Stimulated activated CD8-positive, alpha-beta memory T cell treated with anti-CD3 and anti-CD28 coated beads, Interleukin-4, amount 100 ng/mL, for 24 hours (primary cell): ENCODE measurements around the gene KLHL29.

Experiments
- DNase-seq: peaks from one replicate; pipeline ENCODE4 v3.0.0-alpha.2; 2020; ENCODE audit warnings: low read depth

The KLHL29 gene

DNA sequence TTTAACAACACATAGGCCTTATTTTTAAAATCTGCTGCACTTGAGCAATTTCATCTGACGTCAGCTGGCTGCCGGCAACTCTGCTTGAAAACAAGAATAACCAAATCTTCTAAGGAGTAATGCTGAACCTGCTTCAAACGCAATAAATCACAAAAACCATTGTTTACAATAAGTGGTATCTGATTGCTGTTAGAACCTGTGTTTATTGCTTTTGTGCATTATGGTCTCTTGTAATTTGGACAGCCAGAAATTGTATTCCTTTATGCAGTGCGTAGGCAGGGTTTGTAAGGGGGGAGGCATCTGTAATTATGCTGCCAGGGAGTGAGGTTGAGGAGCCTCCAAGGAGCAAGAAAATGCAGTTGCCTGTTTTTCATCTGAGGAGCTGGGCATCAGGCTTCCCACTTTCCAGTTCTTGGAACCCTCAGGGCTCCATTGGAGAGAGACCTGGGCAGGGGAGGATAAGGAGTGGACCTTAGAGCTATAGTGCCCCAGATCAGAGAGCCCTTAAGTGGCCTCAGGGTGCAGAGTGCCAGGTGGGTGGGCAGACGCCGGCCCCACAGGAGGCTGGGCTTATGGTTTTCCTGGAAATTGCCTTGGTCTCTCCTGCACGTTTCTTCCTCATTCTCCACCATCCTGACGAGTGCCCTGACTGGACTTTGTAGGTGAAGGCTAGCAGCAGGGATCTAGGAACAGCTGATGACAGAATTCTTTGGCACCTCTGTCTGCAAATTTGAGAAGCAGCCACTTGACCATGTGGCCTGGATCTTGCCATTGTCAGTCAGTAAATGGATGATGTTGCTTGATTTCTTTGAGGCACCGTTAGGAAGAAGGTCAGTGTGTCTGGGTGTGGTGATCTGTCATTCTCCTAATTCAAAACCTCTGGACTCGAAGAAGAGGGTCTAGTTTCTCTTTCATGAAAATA lies 129.2 kb downstream of the KLHL29 start:
- DNase-seq: no peak

DNA sequence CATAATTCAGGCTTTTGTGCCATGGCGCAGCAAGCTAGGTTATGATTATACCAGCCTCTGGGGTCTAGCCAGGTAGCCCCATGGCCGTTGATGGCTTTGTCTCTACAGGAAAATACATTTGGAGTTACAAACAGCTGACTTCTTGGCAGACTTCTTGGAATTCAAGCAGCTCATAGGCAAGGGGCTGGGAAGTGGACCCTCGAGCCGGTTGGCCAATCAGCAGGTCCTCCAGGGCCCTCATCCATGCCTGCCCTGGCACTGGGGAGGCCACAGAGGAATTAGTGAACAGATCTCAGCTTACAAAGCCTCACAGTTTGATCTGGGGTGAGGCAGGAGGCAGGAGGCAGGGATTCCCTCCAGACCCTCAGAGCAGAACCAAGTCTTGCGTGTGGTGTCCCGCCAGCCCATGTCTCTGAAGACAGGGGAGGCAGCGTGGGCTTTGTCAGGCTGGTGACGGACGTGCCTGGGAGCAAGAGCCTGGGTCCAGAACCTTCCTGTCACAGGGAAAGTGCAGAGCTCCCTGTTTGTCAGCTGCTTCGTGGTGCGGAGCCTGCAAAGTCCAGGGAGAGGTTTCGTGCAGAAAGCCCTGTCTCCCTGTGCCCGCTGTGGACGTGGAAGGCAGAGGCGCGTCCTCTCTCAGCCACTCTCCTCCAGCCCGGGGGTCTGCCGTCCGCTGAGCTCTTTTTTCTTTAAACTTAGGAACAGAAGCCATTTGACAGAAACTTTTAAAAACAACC lies 131.7 kb downstream of the KLHL29 start:
- DNase-seq: no peak

DNA sequence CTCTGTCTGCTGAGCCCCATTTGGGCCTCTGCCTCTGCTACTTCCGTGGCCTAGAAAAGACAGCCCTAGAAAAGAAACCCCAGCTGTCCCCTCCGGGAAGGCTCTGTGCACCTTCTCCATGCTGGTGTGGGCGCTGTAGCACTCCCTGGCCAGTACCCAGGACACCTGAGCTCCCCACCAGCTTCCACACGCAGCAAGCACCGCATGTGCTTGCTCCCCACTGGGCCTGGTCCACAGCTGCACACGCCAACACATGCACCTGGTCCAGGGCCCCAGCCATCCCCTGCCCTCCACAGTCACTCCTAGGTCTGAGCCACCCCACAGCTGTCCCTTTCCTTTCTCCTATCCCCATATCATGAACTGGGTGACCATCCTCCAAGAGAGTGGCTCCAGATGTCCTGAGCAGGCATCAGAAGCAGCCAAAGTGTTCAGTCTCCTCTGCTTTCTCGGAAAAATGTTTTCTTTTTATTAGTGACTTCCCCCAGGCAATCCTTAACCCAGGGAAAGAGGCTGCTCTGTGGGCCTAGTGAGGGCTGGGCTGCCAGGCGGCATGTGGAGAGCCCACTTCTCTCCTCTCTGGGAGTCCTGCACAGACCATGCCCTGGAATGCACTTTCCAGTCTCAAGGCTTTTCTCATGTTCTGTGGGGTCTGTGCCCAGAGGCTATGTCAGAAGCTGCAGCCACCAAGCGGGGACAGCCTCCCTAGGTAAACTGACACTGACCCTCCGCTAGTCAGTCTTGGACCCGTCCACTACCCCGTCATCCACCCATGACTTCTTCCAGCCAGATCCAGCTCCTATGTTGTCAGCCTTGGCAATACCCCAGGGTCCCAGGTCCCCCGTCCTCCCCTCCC lies 133.7 kb downstream of the KLHL29 start:
- no peak for DNase-seq

DNA sequence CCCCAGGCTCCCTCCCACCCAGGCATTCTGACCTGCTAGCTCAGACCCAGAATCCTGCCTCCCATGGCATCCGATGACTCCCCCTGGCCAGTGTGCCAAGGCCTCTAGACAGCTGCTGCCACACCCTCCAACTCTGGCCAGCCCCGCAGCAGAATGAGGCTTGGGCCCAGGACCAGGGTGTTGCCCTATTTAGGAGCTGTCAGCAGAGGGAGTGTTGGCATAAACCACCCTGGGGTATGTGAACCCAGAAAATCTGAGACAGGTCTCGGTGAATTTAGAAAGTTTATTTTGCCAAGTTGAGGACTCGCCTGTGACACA lies 134.3 kb downstream of the KLHL29 start:
- DNase-seq: no peak

DNA sequence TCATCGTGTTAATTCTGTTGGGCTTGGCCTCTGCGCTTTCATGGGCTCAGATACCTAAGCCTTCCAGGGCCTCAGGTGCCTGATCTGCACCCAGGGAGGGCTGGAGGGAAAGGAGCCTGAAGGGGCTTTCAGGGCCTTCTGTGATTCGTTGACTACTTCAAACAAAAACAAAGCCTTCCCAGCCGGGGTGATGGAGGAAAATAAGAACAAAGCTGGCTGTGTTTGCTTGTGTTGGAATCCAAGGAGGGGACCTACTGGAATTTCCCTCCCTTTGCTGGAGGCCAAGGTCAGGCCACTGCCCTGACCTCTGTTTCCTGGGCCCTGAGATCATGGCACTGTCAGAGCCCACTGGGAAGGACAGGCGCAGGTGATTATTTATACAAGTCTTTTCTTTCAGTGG lies 135.3 kb downstream of the KLHL29 start:
- DNase-seq: no peak

DNA sequence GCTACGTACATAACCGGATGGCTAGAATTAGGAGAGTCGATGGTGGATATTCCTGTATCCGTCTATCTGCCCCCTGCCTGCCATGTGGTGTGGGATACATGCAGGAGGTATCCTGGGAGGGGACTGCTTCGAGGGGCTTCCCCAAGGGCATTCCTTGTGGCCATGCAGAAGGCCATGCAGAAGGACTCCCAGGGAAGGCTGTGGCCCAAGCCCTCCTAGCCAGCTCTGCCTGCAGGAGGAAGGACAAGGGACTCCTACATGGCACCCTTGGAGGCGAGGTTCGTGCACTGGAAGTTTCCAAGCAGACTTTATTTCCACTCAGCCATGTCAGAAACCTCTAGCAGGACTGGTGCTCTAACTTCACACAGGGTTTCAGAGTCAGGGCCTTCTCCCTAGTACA lies 136.1 kb downstream of the KLHL29 start:
- no peak for DNase-seq

DNA sequence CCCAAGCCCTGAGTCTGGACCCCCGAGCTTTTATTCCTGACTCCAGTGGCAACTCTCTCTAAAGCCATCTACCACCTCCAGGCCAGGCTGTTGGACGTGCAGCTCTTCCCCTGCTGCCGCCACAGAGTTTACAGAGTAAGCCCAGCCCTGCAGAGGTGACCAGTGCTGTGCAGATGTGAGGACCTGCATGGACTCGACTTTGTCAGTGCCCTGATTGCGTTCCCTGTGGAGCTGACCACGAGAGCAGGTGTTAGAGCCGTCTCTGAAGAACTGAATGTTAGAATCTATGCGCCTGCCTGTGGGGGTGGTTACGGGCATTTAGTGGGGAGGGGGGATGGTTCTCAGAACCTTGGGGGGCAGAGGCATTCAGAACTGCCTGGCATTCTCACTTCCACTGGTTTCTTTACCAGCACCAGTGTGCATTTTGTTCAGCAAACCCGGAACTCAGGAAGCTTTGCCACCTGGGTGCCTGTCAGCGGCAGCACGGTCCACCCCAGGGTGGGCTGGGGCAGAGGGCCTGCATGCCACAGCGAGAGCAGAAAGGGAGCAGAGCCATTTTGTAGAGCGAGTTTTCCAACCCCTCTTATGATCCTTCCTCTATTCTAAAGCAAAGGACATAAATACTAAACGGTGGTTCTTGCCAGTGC lies 137.9 kb downstream of the KLHL29 start:
- DNase-seq: no peak

DNA sequence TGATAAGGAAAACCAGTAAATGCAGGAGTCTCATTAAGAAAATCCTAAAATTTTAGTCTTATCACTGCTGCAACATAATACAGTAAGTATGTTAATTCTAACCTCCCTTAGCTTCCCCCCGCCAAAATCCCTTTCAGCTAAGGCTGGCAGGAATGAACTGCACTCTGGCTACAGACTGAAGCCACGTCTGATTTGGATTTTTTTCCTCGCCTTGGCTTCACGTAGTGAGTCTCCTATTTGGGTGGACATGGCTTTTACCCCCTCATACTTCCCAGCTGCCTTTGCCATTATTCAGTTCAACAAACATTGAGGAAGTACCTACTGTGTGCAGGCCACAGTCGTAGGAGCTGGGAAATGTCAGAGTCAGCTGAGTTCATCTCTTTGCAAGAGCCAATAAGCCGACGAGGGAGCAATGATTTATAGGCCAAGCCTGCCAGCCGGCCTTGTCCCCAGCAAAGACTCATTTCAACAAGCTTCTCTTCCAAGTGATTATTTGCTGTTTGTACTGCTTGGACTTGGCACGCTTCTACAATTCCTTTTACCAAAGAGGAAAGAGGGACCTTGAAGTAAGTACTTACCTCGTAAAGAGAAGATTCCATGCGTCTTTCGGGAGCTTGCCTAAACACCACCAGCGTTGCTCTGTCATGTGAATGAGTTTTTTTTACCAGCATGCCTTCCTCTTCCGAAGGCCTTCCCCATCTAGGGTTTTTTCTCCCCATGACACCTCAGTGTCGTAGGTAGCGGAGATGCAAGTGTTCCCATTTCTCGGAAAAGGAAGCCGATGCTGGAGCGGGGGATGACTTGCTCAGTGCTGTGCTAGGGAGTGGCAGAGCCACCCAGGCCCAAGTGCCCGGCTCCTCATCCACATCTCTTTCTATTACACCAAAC lies 138.6 kb downstream of the KLHL29 start:
- DNase-seq: no peak

DNA sequence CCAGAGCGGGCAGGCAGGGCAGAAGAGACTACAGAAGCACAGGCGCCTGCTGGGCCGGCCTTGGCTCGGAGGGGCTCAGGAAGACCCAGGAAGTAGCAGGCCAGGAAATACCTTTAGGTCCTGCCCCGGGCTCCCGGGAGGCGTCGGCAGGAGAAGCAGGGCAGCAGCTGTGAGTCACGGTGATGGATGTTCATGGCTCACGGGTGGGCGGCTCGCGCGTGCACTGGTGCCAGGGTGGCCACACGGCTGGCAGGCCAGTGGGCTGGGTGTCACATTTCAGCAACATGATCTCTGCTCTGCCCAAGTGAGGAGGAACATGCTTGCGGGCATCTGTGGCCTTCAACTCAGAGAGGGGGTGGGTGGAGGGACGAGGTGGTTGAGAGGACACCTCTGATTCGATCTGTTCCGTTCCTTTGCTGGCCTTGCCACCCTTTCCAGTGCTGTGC lies 139.3 kb downstream of the KLHL29 start:
- no peak for DNase-seq

DNA sequence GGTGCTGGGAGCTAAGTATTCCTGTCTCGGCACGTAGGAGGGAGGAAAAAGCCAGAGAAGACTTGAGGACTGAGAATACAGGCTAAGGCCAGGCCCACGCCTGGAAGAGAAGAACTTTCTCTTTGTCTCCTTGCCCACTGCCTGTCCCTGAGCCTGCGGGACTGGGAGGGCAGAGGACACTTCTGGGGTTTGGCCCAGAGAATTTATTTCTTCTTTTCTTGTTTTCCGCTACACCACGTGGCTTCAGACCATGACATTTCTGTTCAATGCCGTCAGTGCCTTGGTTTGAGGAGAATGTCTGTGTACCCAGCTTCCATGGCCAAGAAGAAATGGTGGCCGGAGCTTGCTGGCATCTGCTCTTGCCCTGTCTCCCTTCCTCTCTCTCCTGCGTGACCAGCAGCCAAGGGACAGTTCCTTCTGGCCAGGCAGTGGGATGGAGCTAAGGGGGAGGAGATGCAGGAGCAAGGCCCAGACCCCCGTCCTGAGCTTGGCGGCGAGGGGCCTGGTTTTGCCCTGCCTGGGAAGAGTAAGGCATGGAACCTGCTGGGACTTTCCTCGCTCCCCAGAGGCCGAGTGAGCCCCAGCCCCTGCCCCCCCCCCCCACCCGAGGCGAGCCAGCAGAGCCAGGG lies 140.3 kb downstream of the KLHL29 start:
- no peak for DNase-seq

DNA sequence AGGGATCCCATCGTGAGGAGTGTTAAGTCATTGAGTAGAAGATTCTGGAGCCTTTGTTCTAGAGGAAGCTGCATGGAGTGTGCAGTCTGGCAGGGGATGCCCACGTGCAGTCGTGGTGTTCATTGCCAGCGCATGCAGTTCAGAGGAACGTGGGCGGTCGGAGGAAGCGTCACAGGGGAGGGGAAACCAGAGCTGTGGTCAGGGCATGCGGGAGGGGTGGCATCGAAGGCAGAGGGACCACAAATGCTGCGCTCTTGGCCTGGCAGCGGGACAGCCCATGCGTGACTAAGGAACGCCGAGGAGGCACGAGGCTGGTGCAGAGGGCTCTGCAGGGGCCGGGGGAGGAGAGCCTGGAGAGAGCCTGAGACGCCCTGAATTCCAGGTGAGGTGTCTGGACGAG lies 141.1 kb downstream of the KLHL29 start:
- DNase-seq: no peak

DNA sequence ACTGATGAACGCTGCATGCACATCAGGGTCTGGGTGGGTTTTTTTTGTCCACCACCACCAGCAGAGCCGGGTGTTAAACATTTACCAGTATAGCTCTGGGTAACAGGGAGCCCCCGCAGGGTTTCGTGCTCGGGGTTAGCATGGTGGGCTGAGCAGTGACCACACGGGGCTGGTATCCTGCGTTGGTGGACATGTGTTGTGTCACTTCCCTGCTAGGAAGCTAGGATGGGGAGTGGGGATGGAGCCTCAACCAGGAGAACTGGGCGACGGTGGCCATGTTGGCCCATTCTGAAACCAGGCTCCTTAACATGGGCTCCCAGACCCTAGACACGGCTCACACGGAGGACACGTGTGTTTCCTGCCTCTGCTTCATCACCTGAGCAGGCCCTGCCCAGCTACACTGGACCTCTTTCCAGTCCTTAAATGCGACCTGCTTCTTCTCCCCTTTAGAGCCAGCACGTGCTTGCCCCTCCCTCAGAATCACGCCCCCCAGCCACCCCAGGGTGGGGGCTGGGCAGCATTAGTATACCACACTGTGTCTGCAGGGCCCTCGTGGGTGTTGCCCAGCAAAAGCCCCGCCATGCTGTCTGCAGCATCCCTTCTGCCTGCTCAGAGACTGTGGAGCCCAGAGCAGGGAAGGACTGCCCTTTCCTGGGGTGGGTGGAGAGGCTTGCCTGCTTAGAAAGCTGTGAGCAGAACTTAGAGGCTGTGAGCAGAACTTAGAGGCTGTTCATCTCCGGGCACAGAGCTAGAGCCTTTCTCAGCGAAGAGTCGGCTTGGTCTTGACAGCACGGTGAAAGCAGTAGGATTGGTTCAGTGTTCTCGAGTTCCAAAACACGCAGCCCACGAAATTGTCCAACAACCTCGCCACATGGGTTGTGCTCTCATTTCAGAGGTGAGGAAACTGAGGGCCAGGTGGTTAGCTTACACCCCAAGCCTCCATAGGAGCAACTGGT lies 142.1 kb downstream of the KLHL29 start:
- DNase-seq: no peak

DNA sequence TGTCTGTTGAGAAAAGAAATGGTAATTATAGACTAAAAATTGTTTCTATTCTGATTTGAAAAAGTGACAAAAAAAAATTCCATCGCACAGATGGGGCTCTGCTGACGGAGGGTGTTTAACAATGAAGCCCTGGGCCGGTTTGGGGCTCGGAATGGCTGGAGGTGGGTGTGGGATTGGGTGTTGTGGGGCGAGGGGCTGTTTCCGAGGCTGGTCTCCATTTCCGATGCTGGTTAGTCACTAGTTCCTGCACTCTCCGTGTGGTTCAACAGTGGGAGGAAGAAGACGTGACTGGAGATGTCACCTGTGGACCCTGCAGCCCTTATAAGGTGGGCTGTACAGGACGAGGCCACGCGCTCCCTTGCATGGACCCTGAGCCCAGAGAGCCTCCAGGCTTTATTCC lies 143.2 kb downstream of the KLHL29 start:
- DNase-seq: no peak

DNA sequence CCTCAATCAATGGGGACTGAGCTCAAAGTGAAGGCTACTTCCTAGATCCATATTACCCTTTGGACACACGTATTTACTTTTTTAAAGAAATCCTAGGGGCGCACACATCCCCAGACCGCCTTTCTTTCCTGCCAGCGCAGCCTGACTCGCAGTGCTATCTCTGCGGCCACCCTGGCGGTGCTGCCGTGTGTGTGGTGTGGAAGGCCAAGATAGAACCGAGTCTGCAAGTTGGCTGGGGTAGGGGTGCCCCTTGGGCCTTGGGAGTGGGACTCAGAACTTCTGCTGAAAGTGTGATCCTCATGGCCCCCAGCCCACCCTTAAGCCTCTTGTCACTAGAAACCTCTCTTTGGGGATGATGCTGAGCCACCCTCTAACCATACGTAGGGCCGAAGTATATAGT lies 143.7 kb downstream of the KLHL29 start:
- no peak for DNase-seq

DNA sequence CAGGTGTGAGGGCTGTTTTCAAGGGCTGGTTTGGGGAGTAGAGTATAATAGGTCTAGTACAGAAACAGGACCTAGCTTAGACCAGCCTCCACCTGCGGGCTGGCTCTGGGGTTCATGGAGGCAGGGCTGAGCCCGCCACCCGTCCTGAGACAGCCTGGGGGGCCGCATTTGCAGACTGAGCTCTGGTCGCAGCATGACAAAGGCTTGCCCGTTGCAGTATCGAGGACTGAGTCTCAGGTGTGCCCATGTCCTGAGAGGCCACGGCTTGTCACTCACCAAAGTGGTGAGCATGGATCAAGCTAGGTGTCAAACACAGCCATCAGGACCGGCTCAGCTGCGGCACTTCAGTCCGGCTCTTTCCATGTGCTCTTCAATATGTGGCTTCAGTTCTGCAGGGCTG lies 144.7 kb downstream of the KLHL29 start:
- no peak for DNase-seq

DNA sequence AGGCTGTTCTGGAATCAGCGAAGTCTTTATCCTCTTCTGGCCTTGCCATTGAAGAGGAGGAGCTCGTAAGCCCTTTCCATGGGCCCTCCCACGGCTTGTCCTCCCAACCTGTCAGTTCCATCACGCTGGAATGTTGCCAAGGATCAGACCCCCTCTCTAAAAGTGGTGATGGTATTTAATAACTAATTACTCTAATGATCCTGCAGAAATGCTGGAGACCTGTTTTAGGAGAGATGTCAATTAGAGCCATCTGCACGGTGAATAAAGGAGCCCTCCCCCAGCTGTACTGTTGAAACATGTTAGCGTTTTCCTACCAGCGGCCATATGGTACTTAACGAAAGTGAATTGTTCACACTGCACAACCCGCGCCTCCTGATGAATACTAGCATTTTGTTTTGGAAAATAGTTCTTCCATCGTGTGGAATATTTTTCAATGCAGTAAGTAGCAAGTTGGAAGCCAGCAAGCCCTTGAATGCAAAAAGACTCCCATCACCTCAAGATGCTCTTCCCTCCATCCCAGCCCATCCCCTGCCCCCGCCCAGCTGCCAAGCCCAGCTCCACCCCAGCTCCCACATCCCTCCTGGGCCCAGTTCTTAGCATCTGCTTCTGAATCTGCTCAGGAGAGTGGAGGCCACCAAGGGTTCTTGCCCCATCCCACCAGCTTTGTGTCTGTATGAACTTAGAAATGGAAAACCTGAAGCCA lies 145.4 kb downstream of the KLHL29 start:
- no peak for DNase-seq

DNA sequence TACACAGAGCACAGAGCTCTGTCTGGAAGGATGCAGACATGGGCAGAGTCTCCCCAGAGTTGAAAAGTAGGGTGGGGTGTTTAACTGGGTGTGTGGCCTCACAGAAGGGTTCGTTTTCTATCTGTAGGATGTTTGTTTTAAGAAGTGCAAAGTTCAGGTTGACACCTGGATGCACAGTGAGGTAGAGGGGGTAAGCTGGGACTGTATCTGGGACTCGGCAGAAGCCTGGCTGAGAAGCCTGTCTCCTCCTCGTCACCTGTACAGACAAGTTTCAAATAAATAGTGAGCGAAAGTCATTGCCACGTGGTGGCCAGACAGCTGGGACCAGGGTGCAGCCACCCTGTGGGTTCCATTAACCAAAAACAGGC lies 145.9 kb downstream of the KLHL29 start:
- DNase-seq: no peak

DNA sequence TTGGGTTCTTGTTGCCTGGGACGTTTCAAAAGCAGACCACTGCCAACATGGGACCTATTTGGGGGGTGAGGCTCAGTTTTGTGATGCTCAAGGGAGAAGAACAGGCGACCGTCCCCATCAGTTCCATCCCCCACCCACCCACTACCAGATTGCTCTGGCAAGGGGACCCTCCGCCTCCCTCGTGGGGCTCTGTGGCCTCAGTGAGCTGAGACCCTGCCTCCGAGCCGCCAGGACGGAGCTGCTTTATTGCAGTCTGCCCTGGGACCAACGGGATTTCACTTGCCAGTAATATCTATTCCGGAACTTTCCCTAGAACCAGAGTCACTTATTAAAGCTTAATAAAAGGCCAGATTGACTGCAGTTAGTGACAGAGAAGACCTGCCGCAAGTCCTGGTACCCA lies 146.3 kb downstream of the KLHL29 start:
- DNase-seq: no peak

DNA sequence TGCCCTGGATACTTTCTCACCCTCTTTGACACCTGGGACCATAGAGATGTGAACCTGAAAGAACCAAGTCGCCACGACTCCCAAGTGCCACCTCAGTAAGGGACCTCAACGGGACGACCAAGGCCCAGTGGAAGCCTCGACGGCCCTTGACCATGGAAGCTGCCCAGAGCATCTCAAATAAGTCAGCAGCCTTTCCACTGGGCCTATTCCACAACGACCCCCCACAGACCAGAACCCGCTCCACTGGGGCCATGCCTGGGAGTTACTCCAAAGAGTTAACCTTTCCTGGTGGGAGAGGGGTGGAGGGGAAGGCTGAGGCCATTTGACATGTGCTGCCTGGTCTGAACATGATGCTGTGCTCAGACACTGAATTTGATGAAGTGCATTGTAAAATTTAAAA lies 146.9 kb downstream of the KLHL29 start:
- no peak for DNase-seq
